ENCODE results near the gene OR8D2. TPM values are rescaled to one million over a fixed set of nuclear protein-coding genes. Genes with fewer than 3 reads are reported as not detected.
"Not testable (repeated sequence)": the region's sequence is repeated elsewhere in the genome, so short reads cannot be mapped to it uniquely, and the experiment has no call there.

The OR8D2 gene
- total and polyA plus RNA-seq, 10 of the 15 experiments (the other 5 are each of a cell fraction or from before 2014, with no cell fraction given): not detected

DNA sequence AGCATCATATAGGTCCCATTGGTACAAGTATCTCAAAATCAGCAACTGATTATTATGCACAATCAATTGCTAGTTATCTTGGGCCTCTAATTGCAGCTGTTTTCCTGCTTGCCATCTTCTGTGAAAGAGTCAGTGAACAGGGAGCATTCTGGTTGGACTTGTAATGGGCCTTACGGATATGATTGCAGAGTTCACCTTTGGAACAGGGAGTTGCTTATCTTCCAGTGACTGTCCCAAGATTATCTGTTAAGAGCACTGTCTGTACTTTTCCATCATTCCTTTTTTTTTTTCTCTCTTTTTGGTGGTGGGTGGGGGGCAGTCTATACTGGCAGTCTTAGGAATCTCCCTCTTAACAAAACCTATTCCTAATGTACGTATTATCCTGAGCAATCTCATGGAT is 46.0 kb downstream of the OR8D2 start:
- H3K9ac ChIP-seq (ENCODE audit: control insufficient read depth, insufficient read depth, low read length): no peak overlapping the region
- no peak overlapping the region for H2AFZ ChIP-seq (ENCODE audit: control insufficient read depth, low read depth, low read length)
- in situ Hi-C loops (cut with MboI): no loop called here
- ChIA-PET CTCF (no interaction called here), POLR2A (no interaction called here), RAD21 (ENCODE audit: unreplicated experiment) (no interaction called here), SMC1A (ENCODE audit: uncharacterized antibody, unreplicated experiment) (no interaction called here)
- no peak overlapping the region for H3K4me2 ChIP-seq (ENCODE audit: control insufficient read depth, insufficient read depth)
- TF ChIP-seq MTA2 (IDR thresholded peaks at IDR 0.05; ENCODE audit: low read depth) (no peak), NBN (IDR thresholded peaks at IDR 0.05) (no peak), MEF2B (IDR thresholded peaks at IDR 0.05; ENCODE audit: partially characterized antibody, poor library complexity, severe bottlenecking) (no peak), IRF4 (IDR thresholded peaks at IDR 0.05; ENCODE audit: low read depth, low read length) (no peak), BCL11A (IDR thresholded peaks at IDR 0.05; ENCODE audit: low read depth, low read length) (no peak), ZNF274 (IDR thresholded peaks at IDR 0.05; ENCODE audit: insufficient read depth, insufficient read length) (no peak), KLF5 (IDR thresholded peaks at IDR 0.05; ENCODE audit: partially characterized antibody) (no peak), MYC (IDR thresholded peaks at IDR 0.05; ENCODE audit: insufficient read depth, insufficient read length, insufficient replicate concordance, low read length, severe bottlenecking) (no peak), GATAD2B (conservative IDR thresholded peaks at IDR 0.05; ENCODE audit: low read depth) (no peak), CBFB (IDR thresholded peaks at IDR 0.05; ENCODE audit: low read depth) (no peak), JUNB (IDR thresholded peaks at IDR 0.05) (no peak), SMARCA5 (IDR thresholded peaks at IDR 0.05) (no peak), LARP7 (IDR thresholded peaks at IDR 0.05) (no peak), RUNX3 (IDR thresholded peaks at IDR 0.05; ENCODE audit: low read length) (no peak), NFYB (IDR thresholded peaks at IDR 0.05; ENCODE audit: insufficient read depth, low read depth, low read length) (no peak)
- TF ChIP-seq, protein P1, sequence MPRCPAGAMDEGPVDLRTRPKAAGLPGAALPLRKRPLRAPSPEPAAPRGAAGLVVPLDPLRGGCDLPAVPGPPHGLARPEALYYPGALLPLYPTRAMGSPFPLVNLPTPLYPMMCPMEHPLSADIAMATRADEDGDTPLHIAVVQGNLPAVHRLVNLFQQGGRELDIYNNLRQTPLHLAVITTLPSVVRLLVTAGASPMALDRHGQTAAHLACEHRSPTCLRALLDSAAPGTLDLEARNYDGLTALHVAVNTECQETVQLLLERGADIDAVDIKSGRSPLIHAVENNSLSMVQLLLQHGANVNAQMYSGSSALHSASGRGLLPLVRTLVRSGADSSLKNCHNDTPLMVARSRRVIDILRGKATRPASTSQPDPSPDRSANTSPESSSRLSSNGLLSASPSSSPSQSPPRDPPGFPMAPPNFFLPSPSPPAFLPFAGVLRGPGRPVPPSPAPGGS (IDR thresholded peaks at IDR 0.05; ENCODE audit: borderline replicate concordance, insufficient read depth, low read depth, low read length, poor library complexity, severe bottlenecking): no peak
- TF ChIP-seq, protein P2, sequence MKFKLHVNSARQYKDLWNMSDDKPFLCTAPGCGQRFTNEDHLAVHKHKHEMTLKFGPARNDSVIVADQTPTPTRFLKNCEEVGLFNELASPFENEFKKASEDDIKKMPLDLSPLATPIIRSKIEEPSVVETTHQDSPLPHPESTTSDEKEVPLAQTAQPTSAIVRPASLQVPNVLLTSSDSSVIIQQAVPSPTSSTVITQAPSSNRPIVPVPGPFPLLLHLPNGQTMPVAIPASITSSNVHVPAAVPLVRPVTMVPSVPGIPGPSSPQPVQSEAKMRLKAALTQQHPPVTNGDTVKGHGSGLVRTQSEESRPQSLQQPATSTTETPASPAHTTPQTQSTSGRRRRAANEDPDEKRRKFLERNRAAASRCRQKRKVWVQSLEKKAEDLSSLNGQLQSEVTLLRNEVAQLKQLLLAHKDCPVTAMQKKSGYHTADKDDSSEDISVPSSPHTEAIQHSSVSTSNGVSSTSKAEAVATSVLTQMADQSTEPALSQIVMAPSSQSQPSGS (IDR thresholded peaks at IDR 0.05; ENCODE audit: low read length): no peak
- TF ChIP-seq, protein P3, sequence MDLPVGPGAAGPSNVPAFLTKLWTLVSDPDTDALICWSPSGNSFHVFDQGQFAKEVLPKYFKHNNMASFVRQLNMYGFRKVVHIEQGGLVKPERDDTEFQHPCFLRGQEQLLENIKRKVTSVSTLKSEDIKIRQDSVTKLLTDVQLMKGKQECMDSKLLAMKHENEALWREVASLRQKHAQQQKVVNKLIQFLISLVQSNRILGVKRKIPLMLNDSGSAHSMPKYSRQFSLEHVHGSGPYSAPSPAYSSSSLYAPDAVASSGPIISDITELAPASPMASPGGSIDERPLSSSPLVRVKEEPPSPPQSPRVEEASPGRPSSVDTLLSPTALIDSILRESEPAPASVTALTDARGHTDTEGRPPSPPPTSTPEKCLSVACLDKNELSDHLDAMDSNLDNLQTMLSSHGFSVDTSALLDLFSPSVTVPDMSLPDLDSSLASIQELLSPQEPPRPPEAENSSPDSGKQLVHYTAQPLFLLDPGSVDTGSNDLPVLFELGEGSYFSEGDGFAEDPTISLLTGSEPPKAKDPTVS (IDR thresholded peaks at IDR 0.05; ENCODE audit: low read depth, low read length): no peak
- no peak for ATAC-seq
- no peaks in the 10 kb centered on the region for H3K79me2 ChIP-seq (ENCODE audit: control insufficient read depth, insufficient read depth, low read length)
- no peaks in the 10 kb centered on the region for H3K36me3 ChIP-seq (ENCODE audit: control insufficient read depth in 2 of 2, insufficient read depth in 2 of 2, low read length in 1 of 2)
- no peaks in the 10 kb centered on the region; a peak in 1 of 4 replicates for H3K27me3 ChIP-seq (replicated peaks in 1 of 2; ENCODE audit: control insufficient read depth in 2 of 2, insufficient read depth in 2 of 2, low read length in 1 of 2)
- H3K4me1 ChIP-seq (ENCODE audit: control insufficient read depth, insufficient read depth, low read length): no peaks in the 10 kb centered on the region
- no peaks in the 10 kb centered on the region for H3K9me3 ChIP-seq (replicated peaks; ENCODE audit: control insufficient read depth, insufficient read depth, low read length)
- H3K4me3 ChIP-seq: no peak overlapping the region
- H3K27ac ChIP-seq (ENCODE audit: control insufficient read depth, insufficient read depth): no peak overlapping the region
- no peak for FAIRE-seq
- H4K20me1 ChIP-seq (ENCODE audit: control insufficient read depth, insufficient read depth): no peaks in the 10 kb centered on the region
- BruUV-seq (replicated peaks): no TSS peak
- intact Hi-C loops (cut with micrococcal nuclease; ENCODE audit: unreplicated experiment): no loop called here
- no peak for DNase-seq (ENCODE audit: low read depth, low spot score)
- WGBS (ENCODE audit: insufficient coverage, insufficient replicate concordance, low lambda C conversion rate, missing lambda C conversion rate): 67% methylated on average over 2 of the region's 2 CpGs

DNA sequence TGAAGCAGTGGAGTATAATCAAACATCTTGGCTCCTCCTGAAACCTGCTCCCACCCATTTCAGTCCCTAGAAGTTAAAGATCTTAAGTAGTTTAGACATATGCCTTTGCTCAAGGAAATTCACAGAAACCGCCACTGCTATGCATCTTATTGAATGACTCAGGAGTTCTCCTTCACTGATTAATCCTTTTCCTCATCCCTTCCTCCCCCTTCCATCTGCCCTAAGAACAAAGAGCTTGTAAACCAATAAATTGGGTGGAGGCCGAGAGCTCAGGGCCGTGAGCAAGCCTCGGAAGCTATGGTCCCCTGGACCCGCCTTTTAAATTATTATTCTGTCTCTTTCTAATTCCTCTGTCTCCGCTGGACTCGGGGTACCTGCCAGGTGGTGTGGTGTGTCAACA is 49.1 kb downstream of the OR8D2 start:
- BruUV-seq (replicated peaks); H3K36me3 ChIP-seq (ENCODE audit: control insufficient read depth in 2 of 2, insufficient read depth in 2 of 2, low read length in 1 of 2); ATAC-seq; H4K20me1 ChIP-seq (ENCODE audit: control insufficient read depth, insufficient read depth); H2AFZ ChIP-seq (ENCODE audit: control insufficient read depth, low read depth, low read length); H3K9me3 ChIP-seq (replicated peaks; ENCODE audit: control insufficient read depth, insufficient read depth, low read length); SMC1A ChIA-PET (ENCODE audit: uncharacterized antibody, unreplicated experiment); H3K9ac ChIP-seq (ENCODE audit: control insufficient read depth, insufficient read depth, low read length); POLR2A ChIA-PET; H3K4me2 ChIP-seq (ENCODE audit: control insufficient read depth, insufficient read depth); H3K27me3 ChIP-seq (replicated peaks in 1 of 2; ENCODE audit: control insufficient read depth in 2 of 2, insufficient read depth in 2 of 2, low read length in 1 of 2); H3K4me3 ChIP-seq; RAD21 ChIA-PET (ENCODE audit: unreplicated experiment); FAIRE-seq; DNase-seq (ENCODE audit: low read depth, low spot score); intact Hi-C loops (cut with micrococcal nuclease; ENCODE audit: unreplicated experiment); in situ Hi-C loops (cut with MboI); H3K4me1 ChIP-seq (ENCODE audit: control insufficient read depth, insufficient read depth, low read length); CTCF ChIA-PET; H3K79me2 ChIP-seq (ENCODE audit: control insufficient read depth, insufficient read depth, low read length); H3K27ac ChIP-seq (ENCODE audit: control insufficient read depth, insufficient read depth): not testable (repeated sequence)
- WGBS (ENCODE audit: insufficient coverage, insufficient replicate concordance, low lambda C conversion rate, missing lambda C conversion rate): 34% methylated on average over 7 of the region's 7 CpGs

All from GM12878 (cell line).